GM19468 (cell line): ENCODE measurements around the gene ADH7.

ENCODE experiments used
- ATAC-seq: cut with Tn5 transposase; IDR thresholded peaks from one replicate; pipeline ENCODE4 v1.9.1; 2021; ENCODE audit warnings: mild to moderate bottlenecking, moderate library complexity, moderate number of reproducible peaks; ENCODE audit not compliant: unreplicated experiment; ENCODE audit errors: extremely low read depth

Gene ADH7

GRCh38 chr4:99435154-99435553 lies at the start of gene ADH7:
ADH7 (minus strand) TSS chr4:99435342; CDS start chr4:99435233, 109 bp downstream.
- ATAC-seq: no peak

- no peak for ATAC-seq
Observed at GRCh38 chr4:99483636-99484035, 48.5 kb upstream of the ADH7 start.

GRCh38 chr4:99473131-99473530 lies 38.0 kb upstream of the ADH7 start:
- no peak for ATAC-seq

GRCh38 chr4:99471896-99472295 lies 36.8 kb upstream of the ADH7 start:
- ATAC-seq: no peak

GRCh38 chr4:99471349-99471748 lies 36.2 kb upstream of the ADH7 start:
- no peak for ATAC-seq

GRCh38 chr4:99468889-99469288 lies 33.7 kb upstream of the ADH7 start:
- ATAC-seq: no peak

- no peak for ATAC-seq
Observed at GRCh38 chr4:99467887-99468286, 32.7 kb upstream of the ADH7 start.

GRCh38 chr4:99463566-99463965 lies 28.4 kb upstream of the ADH7 start:
- ATAC-seq: no peak

- peak; percentile 88 for ATAC-seq
Observed at GRCh38 chr4:99462875-99463464, 27.8 kb upstream of the ADH7 start.

- ATAC-seq: no peak
Observed at GRCh38 chr4:99461623-99462401, 26.7 kb upstream of the ADH7 start.

- ATAC-seq: no peak
Observed at GRCh38 chr4:99459546-99460042, 24.5 kb upstream of the ADH7 start.

GRCh38 chr4:99458911-99459447 lies 23.8 kb upstream of the ADH7 start:
- ATAC-seq: no peak

GRCh38 chr4:99457676-99458075 lies 22.5 kb upstream of the ADH7 start:
- no peak for ATAC-seq

GRCh38 chr4:99457270-99457669 lies 22.1 kb upstream of the ADH7 start:
- no peak for ATAC-seq

GRCh38 chr4:99447513-99447912 lies 12.4 kb upstream of the ADH7 start:
- ATAC-seq: no peak

GRCh38 chr4:99447079-99447478 lies 11.9 kb upstream of the ADH7 start:
- ATAC-seq: peak; percentile 91

- no peak for ATAC-seq
Observed at GRCh38 chr4:99438405-99438780, 3.3 kb upstream of the ADH7 start.

GRCh38 chr4:99437723-99438404 lies 2.7 kb upstream of the ADH7 start:
- no peak for ATAC-seq

- ATAC-seq: no peak
Observed at GRCh38 chr4:99436976-99437722, 2.0 kb upstream of the ADH7 start.

- ATAC-seq: no peak
Observed at GRCh38 chr4:99436462-99436861, 1.3 kb upstream of the ADH7 start.
